GM18909 (cell line): ENCODE measurements around the gene PAM16.
A peak's percentile ranks its signal among the peaks of the same experiment; 100 is the strongest.

ENCODE experiments used
- ATAC-seq: cut with Tn5 transposase; IDR thresholded peaks from one replicate; pipeline ENCODE4 v1.9.1; 2021; ENCODE audit warnings: mild to moderate bottlenecking; ENCODE audit not compliant: unreplicated experiment, poor library complexity

PAM16 gene

GRCh38 chr16:4372001-4372577 lies 21.0 kb upstream of the PAM16 start:
- ATAC-seq = peak; percentile 31

DNA sequence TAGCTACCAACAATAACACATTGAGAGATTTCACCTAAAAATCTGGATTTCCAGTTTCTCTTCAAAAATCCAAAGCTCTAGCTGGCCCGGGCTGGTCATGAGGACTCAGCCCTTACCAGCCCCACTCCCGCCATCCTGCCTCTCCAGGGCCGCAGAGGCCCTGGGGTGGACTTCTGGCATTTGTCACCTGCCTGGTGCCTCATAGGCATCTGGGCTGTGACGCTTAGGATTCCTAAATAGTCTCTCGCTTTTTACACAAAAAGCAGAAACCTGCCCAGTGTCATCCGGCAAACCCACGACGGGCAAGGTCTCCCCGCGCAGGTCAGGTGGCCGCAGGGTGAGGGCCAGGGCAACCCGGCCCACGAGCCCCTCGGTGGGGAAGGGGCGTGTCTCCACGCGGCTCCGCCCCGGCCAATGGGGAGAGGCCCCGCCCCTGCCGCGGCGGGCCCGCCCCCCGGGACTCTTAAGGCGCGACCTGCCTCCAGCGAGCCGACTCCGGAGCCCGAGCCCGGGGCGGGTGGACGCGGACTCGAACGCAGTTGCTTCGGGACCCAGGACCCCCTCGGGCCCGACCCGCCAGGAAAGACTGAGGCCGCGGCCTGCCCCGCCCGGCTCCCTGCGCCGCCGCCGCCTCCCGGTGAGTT lies 20.4 kb upstream of the PAM16 start, which contains the start of gene VASN:
Gene VASN (plus strand): TSS at position 492 of the 644 bp plus-strand sequence. CDS start 9,030 bp downstream, outside the sequence.
- peak; percentile 55 for ATAC-seq

DNA sequence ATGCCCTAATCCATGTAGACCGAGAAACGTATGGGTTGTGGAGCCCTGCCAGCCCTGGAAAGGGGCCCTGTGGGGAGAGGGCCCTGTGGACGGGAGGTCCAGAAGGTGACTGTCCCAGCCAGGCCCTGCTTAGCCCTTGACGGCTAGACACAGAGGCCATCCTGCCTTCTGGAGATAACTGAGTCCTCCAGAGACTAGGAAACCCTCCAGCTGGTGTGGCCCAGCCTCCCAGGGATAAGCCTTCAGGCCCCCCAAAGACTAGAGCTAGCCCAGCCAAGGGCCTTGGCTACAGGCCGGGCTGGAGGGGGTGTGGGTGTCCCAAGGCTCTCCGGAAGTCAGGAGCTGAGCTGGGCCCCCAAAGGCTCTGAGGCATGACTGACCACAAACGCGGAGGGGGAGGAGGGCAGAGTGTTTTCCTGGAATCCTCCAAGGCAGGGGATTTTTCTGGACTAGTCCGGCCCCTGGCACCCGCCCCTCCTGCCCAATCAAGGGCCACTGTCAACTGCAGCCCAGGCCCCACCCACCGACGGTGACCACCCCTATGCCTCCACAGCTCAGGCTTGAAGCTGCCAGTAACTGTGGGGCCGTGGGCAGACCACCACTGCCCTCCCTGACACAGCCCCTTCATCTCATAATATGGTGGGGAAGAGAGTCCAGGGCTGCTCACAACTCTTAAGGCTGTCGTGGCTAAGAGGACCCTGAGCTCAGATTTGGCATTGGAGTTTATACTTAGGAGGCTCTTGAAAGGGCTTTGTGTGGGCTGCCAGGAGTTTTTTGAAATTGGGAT lies 19.6 kb upstream of the PAM16 start:
- no peak for ATAC-seq

DNA sequence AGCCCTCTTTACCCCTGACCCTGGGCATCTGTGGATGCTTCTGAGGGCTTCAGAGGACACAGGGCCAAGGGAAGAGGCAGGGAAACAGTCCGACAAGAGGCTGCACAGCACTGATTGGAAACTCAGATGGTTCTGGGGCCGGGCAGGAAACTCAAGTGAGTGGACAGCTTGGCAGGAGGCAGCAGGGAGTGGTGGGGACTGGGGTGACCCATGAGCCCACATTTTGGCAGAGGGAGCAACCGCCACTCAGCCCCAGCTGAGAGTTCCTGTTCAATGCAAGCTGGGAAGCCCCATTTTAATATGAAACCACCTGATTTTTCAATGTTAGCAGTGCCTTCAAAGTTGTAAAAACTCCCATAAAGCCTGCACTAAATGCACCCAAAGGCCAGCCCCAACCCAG lies 19.0 kb upstream of the PAM16 start:
- no peak for ATAC-seq

DNA sequence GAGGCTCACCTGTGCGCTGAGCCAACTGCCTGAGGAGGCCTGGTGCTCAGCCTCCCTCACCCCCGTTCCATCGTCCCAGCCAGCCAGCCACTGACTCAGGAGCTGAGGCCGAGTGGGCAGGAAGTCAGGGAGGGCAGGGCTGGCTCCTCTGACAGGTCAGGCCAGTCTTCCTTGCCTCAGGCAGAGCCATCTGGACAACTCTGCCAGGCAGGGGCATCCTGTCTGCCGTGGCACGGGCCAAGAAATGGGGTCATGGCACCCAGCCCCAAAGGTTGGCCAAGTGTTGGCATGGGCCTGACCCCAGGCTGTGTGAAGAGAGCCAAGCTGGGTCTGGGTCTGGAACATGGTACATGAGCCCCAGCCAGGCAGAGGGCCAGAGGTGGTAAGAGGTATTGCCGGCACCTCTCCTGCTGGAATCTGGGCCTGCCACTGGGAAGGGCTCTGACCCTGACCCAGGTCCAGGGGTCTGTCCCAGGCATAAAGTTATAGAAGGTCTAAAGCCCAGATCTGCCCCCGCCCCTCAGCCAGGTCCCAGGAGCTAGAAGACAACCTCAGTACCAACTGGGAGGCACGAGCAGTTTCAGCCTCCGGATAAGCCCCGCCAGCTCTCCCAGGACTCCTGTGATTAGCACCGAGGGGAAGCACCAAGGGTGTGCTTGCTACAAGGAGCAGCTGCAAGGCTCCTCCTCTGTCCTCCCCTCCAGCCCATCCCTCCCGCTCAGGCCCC lies 18.0 kb upstream of the PAM16 start:
- ATAC-seq = no peak

DNA sequence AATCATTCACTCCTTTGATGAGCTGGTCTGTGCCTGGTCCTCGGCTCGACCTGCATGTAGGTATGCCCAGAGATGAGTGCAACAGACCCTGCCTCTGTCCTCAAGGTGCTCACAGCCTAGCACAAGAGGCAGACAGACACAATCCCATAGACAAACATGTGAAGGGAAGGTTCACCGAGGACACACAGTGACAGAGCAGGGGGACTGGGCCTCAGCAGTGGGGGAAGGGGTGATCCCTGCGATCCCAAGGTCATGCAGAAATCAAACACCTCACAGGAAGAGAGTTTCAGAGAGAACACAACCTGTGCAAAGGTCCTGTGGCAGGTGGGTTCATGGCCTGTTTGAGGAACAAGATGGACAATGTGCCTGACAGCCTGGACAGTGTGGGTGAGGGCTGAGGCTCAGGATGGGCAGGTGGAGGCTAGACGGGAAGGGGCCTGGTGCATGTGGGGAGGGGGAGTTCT lies 16.3 kb upstream of the PAM16 start:
- no peak for ATAC-seq

- no peak for ATAC-seq
Measured at GRCh38 chr16:4366016-4366415, 14.9 kb upstream of the PAM16 start.

- no peak for ATAC-seq
Measured at GRCh38 chr16:4365615-4366014, 14.5 kb upstream of the PAM16 start.

DNA sequence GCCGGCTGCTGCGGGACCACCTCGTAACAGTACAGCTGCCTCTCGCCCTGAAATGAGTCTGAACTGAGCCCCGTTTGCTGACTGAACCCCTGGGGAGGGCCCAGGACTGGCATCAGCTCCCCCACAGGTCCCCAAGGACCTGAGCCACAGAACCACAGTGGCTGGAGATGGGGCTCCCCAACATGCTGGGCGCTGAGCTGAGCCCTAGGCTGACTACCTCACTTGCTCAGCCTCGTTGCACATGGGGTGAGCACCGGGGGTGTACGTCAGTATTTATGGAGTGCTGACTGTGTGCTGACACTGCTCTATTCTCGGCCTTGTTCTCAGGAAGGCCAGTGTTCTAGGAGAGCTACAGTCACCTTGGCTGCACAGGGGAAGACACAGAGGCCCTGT lies 13.9 kb upstream of the PAM16 start:
- ATAC-seq = peak; percentile 67

DNA sequence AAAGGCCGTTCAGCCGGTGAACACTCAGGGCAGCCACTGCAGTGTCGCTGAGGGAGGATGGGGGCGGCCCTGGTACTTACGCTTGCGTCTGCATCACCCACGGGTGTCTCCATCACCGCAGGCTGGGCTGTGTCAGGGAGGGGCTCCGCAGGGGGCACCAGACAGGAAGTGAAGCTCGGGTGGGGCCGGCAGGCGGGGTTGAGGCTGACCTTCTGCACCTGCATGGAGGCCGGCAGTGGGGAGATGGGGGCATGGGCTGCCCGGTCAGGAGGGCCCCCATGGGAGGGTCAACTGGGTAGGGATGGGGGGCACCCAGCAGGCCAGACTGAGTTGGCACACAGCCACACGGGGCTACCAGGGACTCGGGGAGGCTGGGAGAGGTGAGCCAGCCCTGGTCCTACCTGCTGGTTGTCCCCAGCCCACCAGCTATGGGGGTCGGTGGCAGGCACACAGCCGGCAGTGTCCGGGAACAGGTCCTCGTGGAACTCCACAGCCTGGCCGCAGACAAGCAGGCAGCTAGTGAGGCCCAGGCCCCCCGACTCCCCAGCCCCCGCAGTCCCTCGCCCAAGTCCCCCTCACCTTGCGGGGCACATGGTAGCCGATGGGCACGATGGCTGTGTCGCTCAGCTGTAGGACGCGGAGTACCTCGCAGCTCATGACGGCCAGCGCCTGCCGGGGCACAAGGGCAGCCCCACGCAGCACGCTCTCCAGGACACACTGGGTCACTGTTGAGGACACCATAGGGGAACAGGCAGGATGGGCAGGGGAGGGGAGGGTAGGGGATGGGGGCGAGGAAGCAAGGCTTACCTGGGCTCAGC lies 13.3 kb upstream of the PAM16 start:
- peak; percentile 16 for ATAC-seq

GRCh38 chr16:4362476-4363135 lies 11.5 kb upstream of the PAM16 start:
- no peak for ATAC-seq

DNA sequence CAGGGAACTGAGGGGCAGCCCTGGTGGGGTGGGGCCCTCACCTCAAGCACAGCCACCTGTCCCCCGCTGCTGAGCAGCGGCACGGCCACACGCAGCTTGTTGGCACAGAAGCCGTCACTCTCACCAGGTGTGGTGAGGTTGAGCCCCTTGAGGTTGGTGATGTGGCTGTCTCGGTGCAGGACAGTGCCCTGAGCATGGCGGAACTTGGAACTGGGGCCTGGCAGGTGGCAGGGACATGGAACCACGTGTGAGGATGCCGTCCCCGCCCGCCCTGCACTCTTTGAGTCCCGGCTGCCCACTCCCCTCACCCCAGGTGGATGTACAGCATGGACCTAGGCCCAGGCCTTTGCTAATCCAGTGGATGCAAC lies 10.8 kb upstream of the PAM16 start:
- no peak for ATAC-seq

DNA sequence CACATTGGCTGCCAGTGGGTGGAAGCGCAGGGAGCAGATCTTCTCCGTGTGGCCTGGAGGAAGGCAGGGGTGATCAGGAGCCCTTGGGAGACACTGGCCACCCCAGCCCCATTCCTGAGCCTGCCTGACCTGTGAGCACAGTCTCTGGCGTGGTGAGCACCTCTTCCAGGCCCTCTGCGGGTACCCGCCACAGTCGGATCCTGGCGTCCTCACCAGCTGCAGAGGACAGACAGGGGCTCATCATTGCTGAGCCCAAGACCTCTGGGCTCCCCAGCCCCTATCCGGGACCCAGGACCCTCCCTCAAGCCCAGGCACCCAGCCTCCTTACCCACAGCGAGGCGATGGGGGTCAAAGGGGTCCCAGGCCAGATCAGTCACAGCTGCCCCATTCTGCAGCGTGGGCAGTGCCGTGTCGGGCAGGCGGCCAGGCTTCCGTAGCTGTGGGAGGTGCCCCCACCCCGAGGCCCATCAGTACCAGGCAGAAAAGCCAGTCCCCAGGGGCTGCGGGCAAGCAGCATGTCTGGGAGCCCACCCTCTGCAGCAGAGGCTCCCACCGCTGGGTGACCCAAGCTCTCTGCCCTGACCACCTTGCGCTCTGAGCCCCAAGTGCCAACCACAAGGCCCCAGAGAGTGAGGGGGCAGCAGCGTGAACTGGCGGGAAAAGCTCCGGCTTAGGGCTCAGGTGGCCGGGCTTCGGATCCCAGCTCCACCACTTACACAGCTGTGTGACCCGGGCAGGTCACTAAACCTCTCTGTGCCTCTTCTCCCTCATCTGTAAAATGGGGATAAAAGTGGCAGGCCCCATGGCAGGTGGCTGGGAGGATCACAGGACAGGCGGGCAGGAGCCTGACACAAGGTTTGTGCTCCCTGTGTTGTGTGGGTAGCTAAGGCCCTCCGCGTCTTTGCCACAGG lies 10.2 kb upstream of the PAM16 start:
- ATAC-seq = no peak

- no peak for ATAC-seq
Measured at GRCh38 chr16:4360538-4361021, 9.5 kb upstream of the PAM16 start.

DNA sequence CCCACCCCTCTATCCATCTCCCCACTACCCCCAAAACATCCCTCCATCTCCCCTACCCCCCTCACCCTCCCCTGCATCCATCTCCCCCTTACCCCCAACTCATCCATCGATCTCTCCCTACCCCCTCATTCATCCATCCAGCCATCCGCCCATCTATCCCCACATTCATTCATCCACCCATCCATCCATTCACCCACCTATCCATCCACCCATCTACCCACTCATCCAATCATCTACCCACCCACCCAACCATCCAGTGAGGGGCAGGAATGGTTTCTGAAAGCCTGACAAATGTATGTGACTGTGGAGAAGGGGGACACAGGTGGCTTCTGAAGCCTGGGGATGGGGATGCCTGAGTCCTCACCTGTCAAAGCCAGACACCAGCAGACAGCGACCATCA lies 8.8 kb upstream of the PAM16 start:
- ATAC-seq = no peak

- ATAC-seq = no peak
Measured at GRCh38 chr16:4358831-4359561, 7.9 kb upstream of the PAM16 start.

DNA sequence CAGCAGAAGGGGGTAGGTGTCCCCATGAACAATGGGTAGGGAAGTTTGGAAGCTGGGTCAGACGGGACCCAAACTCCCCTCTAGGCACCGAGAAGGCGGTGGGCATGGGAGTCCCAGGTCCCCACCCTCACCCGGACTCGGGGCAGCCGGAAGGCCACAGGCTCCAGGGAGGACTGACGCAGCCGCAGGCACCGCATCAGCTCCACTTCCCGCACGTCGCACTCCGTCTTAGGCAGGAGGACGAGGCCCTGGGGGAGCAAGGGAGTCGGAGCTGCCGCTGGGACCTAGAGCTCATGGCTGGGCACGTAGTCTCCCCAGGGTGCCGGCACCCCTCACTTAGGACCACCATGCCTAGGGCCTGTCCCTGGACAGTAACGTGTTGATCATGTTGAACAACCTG lies 7.1 kb upstream of the PAM16 start:
- no peak for ATAC-seq

DNA sequence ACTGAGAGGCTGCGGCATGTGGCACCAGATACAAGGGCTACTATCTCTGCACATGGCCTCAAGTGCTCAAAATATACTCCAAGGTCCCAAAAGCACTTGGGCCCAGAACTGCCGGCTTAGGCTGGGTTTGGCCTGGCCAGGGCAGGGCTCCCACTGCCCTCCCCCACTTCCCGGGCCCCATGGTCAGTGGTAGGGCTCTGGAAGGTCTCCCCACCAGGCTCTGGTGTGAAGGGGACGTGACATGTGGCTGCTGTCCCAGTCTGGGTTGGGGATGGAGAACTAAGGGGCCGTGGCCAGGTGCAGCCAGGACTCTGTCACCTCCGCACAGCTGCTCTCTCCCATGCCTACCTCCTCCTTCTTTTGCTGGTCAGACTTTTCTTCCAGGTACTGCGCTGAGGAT lies 5.7 kb upstream of the PAM16 start:
- ATAC-seq = no peak
